Measurements from ENCODE around the gene ATG16L1.
"Not testable (repeated sequence)": the region's sequence is repeated elsewhere in the genome, so short reads cannot be mapped to it uniquely, and the experiment has no call there.

ATG16L1 gene

GRCh38 chr2:233334915-233335314 is 83.4 kb downstream of the ATG16L1 start:
- no peak for DNase-seq (ENCODE audit: low read depth)

GRCh38 chr2:233336091-233336490 is 84.6 kb downstream of the ATG16L1 start:
- not testable (repeated sequence) for DNase-seq (ENCODE audit: low read depth)

GRCh38 chr2:233336541-233336940 is 85.1 kb downstream of the ATG16L1 start:
- no peak for DNase-seq (ENCODE audit: low read depth)

GRCh38 chr2:233338046-233338445 is 86.6 kb downstream of the ATG16L1 start:
- no peak for DNase-seq (ENCODE audit: low read depth)

- DNase-seq (ENCODE audit: low read depth), result no peak
These were observed 87.4 kb downstream of the ATG16L1 start for GRCh38 chr2:233338812-233339368.

- no peak for DNase-seq (ENCODE audit: low read depth)
These were observed 88.0 kb downstream of the ATG16L1 start for GRCh38 chr2:233339427-233339826.

- no peak for DNase-seq (ENCODE audit: low read depth)
These were observed 89.8 kb downstream of the ATG16L1 start for GRCh38 chr2:233341296-233341695.

- DNase-seq (ENCODE audit: low read depth), result no peak
These were observed 90.8 kb downstream of the ATG16L1 start for GRCh38 chr2:233342301-233342700.

GRCh38 chr2:233343171-233343705 is 91.8 kb downstream of the ATG16L1 start:
- no peak for DNase-seq (ENCODE audit: low read depth)
